PC-9 (cell line): ENCODE results near the gene CTNNAL1.

Experiments
- EZH2 ChIP-seq: fragments of 200-600 bp; sonication (generic); IDR thresholded peaks from 2 replicates; pipeline ENCODE4 v1.8.0; 2017; ENCODE audit warnings: antibody characterized with exemption, low read depth
- TF ChIP-seq, protein P1 (sequence below): fragments of 200-600 bp; sonication (generic); conservative IDR thresholded peaks from 2 replicates; pipeline ENCODE4 v1.6.1; 2017; ENCODE audit warnings: mixed run types, antibody characterized with exemption, mild to moderate bottlenecking, moderate library complexity

DNA sequence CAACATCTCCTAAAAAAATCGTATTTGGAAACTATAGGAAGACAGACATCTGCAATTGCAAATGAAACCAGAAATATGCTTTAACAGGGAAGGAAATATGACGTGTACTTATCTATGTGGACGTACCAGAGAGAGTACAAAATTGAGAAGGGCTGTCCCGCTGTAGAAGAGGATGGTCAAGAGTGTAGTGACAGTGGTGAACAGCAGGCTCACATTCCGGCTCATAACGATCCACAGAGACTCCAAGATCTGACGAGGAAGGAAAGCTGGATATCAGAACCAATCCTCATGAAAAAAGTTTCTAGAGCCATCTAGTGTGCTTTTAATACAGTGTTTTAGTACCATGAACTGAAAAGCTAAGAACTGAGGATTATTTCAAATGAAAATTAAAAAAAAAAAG, 37.1 kb upstream of the CTNNAL1 start:
- TF ChIP-seq, protein P1, sequence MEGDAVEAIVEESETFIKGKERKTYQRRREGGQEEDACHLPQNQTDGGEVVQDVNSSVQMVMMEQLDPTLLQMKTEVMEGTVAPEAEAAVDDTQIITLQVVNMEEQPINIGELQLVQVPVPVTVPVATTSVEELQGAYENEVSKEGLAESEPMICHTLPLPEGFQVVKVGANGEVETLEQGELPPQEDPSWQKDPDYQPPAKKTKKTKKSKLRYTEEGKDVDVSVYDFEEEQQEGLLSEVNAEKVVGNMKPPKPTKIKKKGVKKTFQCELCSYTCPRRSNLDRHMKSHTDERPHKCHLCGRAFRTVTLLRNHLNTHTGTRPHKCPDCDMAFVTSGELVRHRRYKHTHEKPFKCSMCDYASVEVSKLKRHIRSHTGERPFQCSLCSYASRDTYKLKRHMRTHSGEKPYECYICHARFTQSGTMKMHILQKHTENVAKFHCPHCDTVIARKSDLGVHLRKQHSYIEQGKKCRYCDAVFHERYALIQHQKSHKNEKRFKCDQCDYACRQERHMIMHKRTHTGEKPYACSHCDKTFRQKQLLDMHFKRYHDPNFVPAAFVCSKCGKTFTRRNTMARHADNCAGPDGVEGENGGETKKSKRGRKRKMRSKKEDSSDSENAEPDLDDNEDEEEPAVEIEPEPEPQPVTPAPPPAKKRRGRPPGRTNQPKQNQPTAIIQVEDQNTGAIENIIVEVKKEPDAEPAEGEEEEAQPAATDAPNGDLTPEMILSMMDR: no peak
- TF ChIP-seq EZH2: no peak
